GM18508 (cell line): ENCODE measurements around the gene AKAP13.
"Not testable (repeated sequence)": the region's sequence is repeated elsewhere in the genome, so short reads cannot be mapped to it uniquely, and the experiment has no call there.

Experiments used
- ATAC-seq: cut with Tn5 transposase; IDR thresholded peaks from one replicate; pipeline ENCODE4 v1.9.1; 2021; ENCODE audit warnings: moderate number of reproducible peaks; ENCODE audit not compliant: insufficient read depth, unreplicated experiment

AKAP13 gene

DNA sequence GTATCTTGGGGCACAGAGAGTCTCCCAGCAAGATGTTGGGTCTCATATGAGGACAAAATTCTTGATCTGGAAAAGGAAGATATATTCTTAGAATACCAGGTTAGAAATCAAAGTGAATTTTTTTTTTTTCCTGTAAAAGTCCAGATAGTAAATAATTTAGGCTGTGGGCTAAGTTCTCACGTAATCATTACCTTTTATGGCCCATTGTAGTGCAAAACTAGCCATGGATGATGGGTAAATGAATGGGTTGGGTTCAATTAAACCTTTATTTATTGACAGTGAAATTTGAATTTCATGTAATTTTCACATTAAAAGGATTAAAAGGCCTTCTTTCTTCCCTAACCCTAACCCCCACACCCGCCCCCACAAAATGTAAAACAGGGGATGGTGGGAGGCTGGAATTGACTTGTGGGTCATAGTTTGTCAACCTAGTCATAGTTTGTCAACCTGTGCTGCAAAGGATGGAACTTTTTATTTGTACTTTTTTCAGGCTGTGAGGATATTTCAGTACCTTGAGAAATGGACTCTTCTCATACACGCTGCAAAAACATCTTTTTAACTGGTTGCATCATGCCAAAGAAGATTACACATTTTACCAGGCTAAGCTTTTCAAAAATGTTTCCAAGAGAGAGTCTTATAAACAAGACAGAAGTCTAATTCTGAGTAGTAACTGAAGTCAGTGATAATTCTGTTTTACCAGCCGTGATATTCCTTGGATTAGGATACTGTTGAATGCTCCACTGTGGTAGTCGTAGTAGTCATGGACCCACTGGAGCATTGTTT, 138.8 kb downstream of the AKAP13 start:
- ATAC-seq = no peak

DNA sequence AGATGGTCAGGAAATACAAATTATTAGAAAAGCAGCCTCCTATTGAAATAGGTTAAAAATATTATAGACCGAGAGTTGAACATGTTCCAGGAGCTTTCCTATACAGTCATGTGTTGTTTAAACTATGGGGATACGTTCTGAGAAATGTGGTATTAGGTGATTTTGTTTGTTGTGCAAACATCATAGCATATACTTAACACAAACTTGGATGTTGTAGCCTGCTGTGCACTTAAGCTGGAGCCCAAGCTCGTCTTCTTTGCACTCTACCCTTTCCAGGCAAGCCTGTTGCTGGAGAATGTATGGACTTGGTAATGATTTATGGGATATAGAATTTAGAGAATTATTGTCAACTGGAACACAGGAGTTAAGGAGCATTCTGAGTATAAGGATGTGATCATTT, 140.2 kb downstream of the AKAP13 start:
- no peak for ATAC-seq

DNA sequence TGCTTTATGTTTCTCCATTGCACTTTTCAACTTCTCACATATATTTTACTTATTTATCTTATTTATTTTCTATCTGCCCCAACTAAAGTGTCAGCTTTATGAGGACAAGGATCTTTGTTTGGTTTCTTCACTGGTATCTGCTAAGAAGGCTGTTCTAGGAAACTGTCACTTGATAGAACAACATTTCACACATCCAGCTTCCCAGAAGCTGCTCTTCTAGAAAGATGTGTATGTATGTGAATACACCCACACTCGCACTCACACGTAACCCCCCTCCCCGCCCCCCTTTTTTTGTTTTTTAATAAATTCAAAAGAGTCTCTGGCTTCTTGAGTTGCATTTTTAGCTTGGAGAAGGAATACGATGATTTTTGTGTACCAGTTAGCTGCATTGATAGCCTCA, 143.1 kb downstream of the AKAP13 start:
- ATAC-seq = no peak

DNA sequence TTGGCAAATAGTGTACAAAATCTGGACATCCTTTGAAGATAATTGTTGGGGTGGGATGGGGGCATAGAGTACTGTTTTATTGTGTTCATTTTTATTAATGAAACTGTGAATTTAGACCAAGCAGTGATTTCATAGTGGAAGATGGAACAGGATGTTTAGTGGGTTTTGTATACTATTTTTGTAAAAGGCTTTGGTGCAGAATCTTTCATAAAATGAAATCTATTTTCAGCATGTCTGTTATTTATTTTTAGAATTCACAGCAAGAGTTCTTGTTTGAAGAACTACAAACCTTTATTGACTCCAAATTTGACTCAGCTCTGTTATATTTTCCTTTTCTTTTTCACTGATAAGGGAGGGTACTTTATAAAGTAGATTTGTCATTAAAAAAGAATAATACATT, 145.4 kb downstream of the AKAP13 start:
- ATAC-seq = no peak

DNA sequence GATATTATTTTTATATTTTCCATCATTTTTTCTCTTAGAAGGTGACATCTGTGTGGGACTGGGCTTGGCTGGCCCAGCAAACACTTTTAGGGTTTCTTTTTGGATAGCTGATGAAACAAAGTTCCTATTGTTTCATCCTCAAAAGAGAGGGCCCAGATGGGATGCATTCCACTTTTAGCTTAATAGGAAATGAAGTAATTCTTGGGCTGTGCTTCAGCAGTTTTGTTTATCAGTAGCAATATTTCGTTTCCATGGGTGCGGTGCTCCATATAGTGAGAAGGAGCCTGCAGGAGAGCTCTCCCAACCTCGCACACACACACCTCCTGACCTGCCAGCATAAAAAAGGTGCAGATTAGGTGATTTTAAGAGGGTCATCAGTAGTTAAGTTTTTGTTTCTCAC, 147.5 kb downstream of the AKAP13 start:
- no peak for ATAC-seq

DNA sequence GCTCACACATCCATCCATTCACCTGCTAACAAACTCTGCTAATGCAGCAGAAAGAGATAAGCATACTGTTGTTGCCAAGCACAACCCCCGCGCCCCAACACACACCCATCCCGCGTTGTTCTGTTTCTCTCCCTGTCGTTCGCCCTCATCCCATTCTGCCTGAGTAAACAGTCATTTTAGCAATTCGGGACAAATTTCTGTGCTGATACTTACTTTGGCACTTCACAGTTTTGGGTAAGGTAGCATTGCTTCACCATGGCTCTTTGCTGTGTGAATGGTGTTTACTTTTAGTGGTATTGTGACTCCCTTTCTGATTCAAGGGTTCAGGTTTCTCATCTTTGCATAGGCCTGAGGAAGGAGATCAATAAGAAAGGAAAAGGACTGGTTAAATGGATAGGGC, 149.7 kb downstream of the AKAP13 start:
- no peak for ATAC-seq

DNA sequence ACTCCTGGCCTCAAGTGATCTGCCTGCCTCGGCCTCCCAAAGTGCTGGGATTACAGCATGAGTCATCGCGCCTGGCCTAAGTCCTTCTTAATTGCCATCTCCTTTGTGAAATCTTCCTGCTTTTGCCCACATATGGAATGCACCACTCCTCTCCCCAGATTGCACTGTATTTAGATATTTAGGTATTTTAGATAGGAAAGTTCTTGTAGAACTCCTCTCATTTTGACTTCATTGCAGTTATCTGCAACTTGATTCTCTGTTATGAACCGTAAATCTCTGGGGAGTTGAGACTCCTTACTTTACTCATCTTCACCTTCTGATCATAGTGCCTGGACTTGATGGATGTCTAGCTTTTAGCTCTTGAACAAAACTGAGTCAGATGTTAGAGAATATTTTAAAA, 150.7 kb downstream of the AKAP13 start:
- ATAC-seq = no peak

DNA sequence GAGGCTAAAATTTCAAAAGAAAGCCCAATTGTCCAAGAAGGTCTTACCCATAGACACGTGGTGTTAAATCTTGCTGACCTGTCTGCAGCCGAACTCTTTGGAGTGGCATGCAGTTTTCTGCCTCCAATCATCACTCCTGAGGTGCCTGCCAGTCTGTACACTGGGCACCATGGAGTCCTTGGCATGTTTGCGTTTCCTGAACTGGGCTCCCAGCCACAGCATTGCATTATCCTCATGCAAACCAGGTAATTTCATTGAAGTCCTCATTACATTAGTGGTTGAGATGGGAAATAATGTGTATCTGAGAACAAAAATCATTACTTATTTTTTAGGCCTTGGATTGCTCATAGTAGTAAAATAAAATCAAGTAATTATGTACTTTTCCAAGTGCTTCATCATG, 152.3 kb downstream of the AKAP13 start:
- no peak for ATAC-seq

DNA sequence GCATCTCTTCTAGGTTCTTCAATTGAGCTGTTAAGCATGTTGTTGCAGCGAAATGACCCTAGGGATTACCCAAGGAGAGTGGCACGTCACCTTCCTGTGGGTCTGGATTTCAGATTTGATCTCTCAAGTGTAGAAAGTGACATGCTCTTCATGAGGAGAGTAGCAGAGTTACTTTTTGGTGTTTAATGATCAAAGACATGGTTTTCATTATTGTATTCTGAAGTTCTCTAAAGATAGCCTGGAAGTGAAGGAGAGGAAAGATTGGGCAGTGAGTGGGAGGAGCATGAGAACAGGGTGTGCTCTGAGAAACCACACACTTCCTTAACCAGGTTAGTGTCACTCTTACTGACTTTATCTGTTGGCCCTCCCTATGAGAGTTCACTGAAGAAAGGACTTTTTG, 153.6 kb downstream of the AKAP13 start:
- ATAC-seq = peak; percentile 88

DNA sequence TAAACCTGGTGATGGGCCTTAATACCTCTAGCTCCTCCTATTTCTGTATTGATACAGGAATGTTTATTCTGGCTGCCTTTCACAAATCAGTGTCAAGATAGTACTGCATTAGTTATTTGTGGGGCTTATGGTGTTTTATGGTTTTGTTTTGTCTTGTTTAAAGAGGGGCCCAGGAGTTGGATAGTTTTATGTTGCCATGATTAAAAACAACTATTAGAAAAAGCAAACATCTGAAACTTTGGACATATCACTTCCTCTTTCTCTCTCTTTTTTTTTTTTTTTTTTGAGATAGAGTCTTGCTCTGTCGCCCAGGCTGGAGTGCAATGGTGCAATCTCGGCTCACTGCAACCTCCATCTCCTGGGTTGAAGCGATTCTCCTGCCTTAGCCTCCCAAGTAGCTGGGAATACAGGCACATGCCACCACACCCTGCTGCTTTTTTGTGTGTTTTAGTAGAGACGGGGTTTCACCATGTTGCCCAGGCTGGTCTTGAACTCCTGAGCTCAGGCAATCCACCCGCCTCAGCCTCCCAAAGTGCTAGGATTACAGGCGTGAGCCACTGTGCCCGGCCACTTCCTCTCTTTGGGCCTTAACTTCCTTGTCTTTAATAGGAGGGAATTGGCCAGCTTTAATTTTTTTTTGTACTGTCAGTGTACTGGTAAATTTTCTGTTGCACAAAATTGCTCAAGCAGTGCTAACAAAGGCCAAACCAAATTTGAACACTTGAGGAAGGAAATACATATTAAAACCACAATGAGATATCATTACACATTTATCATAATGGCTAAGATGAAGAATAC, 155.3 kb downstream of the AKAP13 start:
- not testable (repeated sequence) for ATAC-seq

DNA sequence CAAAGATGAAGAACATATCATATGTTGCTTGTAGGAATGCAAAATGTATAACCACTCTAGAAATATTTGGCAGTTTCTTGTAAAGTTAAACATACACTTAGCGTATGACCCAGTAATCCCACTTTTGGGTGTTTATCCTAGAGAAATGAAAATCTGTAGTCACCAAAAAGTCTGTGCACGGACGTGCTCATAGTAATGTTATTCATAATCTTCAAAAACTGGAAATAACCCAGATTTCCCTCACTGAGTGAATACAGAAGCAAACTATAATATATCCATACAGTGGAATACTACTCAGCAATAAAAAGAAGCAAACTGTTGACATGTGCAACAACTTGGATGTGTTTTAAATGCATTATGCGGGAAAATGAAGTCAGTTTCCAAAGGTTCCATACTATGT, 155.9 kb downstream of the AKAP13 start:
- ATAC-seq = no peak

DNA sequence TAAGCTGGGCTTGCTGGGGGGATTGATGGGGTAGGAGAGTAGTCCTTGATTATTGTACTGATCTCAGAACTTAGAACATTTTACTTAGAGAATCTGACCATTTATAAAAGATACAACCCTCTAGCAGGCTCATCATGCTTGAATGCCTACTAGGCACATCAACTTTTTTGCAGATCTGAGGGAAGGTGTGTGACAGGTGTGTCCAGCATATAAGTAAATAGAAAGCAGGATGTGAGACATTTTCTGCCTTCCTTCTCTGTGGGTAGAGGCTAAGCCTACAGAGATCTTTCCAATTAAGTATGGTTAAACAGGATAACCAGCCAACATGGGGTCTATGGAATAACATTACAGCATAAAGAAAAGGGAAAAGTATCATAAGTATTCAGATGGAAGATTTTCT, 159.1 kb downstream of the AKAP13 start:
- no peak for ATAC-seq

DNA sequence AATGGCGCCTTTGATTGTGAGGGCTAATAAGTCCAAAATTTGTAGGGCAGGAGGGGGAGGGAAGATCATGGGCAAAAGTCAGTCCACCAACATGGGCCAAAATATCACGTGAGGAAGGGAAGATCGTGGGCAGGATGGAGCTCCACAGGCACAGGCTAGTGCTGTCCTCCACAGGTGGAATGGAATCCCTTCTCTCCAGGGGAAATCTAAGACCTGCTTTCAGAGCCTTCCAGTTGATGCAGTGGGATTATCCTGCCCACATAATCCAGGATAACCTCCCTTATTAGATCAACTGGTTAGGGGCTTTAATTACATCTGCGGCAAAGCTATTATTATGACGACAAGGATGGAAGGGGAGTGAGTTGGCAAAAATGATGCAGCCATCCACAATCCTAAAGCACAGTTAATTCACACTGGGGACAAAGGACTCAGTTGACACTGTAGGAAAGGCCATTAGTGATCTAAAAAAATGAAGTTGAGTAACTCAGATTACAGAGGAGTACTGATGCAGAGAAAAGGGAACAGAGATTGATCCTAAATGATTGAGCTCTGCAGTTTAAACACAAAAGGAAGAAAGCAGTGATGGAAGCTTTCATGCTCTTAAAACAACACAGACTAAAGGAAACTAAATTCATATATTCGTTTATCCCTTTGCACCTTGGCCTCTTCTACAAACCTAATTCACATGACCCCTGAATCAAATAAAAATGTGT, 159.8 kb downstream of the AKAP13 start:
- no peak for ATAC-seq

DNA sequence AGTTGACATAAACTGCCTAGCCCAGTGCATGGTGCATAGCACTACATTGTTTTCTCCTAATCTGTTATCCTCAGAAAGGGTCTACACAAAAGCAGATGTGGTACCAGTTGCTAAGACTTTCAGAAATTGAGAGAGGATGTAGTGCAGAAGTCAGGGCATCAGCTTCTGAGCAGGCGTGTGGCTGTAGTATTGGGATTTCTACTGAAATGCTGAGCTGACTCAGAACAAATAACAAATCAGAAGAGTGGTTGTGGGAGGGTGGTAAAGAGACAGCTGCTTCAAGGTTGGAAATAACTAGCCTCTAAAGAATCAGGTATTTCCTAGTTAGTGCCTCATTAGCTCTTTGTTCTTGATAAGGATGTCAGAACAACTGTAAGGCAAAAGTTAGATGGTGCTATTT, 161.3 kb downstream of the AKAP13 start:
- no peak for ATAC-seq

DNA sequence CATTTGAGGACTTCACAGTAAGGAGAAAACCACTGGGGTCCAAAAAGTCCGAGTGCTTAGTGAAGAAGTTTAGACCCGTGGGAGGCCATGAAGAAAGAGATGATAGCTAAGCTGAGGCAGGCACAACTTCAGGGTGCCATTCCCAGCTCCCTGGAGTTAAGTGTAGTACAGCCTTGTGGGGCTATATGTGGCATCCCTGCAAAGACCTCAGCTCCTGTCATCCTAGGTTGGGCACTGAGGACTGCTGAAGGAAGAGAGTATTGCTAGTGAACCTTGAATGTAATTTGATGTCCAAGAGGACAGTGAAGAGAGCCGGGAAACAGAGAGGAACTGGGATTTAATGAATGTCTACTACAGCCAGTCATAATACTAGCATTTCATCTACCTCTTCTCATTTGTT, 162.1 kb downstream of the AKAP13 start:
- no peak for ATAC-seq

DNA sequence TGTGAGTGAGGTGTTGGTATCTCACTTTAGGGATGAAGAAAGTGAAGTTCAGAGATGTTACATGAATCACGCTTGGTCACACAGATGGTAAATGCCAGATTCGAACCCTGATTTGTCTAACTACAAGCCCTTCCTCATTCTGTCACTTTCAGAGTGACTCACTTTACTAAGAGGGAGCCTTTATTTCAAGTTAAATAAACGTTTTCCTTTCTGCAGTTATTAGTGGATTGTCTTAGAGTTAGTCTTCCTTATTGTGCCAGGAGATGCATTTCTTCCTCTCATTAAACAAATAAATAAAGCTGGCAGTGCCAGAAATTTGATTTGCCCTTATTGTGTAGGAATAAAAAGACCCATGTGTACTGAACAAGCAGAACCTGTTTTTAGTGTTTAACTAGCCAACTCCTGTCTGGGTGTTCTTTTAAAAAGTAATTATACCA, 162.5 kb downstream of the AKAP13 start:
- no peak for ATAC-seq

DNA sequence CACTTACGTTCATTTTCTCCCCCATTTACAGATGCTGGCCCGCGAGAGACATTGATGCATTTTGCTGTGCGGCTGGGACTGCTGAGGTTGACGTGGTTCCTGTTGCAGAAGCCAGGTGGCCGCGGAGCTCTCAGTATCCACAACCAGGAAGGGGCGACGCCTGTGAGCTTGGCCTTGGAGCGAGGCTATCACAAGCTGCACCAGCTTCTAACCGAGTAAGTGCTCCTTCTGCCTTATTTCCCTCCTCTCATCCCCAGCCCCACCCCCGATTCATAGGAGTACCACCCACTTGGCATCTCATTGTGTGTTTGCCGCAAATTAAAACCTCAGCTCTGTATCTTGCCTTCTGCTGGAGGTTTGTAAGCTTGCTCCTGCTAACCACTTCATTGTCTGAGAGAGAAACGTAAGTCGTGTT, 163.3 kb downstream of the AKAP13 start:
- no peak for ATAC-seq

DNA sequence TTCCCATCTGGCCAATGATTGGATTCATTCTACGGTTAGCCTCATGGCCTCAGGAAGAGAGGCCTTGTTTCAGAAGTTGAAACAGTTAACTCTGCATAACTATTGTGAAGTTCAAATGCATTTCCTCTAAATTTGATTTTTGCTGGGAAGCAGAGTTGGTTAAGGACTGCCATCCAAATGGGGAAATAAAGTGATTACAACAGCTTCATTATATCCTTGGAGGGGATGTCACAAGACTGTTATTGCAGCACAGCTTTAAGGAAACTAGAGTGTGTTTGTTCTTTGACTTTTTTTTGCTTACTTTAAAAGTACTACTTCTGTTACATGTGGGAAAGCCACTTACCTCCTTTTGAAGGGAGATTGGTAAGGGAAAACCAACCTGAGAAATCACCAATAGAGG, 164.8 kb downstream of the AKAP13 start:
- no peak for ATAC-seq

DNA sequence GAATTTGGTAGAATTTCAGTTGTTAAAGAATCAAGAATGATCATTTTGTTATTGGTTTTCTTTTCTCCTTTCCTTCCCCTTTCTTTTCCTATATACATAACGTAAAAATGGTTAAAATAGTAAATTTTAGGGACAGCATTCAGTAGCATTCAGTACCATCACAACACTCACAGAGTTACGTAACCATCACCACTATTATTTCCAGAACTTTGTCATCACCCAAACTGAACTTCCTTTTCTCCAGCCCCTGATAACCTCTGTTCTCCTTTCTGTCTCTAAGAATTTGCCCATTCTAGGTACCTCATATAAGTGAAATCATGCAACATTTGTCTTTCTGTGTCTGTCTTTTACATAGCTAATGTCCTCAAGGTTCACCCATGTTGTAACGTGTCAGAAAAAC, 165.3 kb downstream of the AKAP13 start:
- ATAC-seq = no peak

DNA sequence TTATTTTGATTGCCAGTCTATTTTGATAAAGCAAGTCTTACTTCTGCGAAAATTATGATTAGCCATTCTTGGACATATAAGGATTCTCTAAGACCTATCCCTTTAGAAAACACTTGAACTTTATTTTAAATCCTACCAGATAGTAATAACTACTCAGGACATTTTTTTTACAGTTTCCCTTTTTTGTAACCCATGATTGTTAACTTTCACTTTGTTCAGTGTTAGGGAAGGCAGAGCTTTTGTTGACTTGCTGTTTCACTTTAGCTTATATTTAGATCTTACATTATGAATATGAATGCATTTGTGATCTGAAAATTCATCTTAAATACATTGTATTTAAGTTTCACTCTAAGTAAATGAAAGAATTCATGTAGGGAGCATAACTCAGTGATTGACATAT, 167.0 kb downstream of the AKAP13 start:
- no peak for ATAC-seq

DNA sequence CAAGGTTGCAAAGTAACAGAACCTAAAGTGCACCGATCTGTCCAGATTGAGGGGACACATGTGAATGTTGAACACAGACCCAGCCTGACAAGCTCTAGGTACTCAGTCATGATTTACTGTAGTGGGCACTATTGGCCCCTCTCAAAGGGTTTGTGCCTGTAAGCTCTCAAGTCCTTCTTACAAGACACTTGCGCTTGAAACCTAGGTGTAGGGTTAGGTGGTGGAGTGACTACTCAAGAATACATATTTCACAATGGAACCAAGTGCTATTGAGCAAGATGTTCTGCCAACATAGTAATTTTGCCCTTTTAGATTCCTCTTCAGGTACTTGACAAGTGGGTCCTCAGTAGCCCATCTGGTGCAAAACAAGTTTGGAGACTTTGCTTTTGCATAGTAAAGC, 169.9 kb downstream of the AKAP13 start:
- ATAC-seq = no peak
